ENCODE results near the gene RNPEP. TPM values are rescaled to one million over a fixed set of nuclear protein-coding genes. Genes with fewer than 3 reads are reported as not detected.

RNPEP gene
- total and polyA plus RNA-seq, 2 experiments from 2014 or later, result 32.1 to 80.3 TPM

GRCh38 chr1:202036595-202037387 is 54.3 kb downstream of the RNPEP start (continued):
- TF ChIP-seq ZNF462 (CRISPR knock-in tag; IDR thresholded peaks at IDR 0.05) (no peak), CTCF (conservative IDR thresholded peaks at IDR 0.05; ENCODE audit: low read depth in 2 of 2) (no peak), REST (IDR thresholded peaks at IDR 0.05; ENCODE audit: unreplicated experiment) (no peak)

All from GM23338 (cell line).